Stomach (tissue), 4 donors: ENCODE measurements around the gene INSR.

Source experiments
- POLR2A ChIP-seq, 4 donors: fragments of 450-650 bp; IDR thresholded peaks; one replicate each; pipeline ENCODE4 v1.6.1; 2016; ENCODE audit warnings: antibody characterized with exemption in 4 of 4, control low read depth in 2 of 4, mild to moderate bottlenecking in 1 of 4, moderate library complexity in 1 of 4
- POLR2AphosphoS5 ChIP-seq, 3 donors: sonication (generic); formaldehyde crosslinking; IDR thresholded peaks; one replicate each; pipeline ENCODE4 v1.6.1; 2016; ENCODE audit warnings: antibody characterized with exemption in 3 of 3
- TF ChIP-seq, protein P1 (sequence below), 7 experiments: fragments of 450-650 bp in 4 of 7; fragments of 200-600 bp in 3 of 7; sonication (generic) in 3 of 7; IDR thresholded peaks; one replicate each; pipeline ENCODE4 v1.5.1; 2016 to 2019; ENCODE audit warnings: antibody characterized with exemption in 7 of 7, control low read depth in 2 of 7, mild to moderate bottlenecking in 1 of 7

DNA sequence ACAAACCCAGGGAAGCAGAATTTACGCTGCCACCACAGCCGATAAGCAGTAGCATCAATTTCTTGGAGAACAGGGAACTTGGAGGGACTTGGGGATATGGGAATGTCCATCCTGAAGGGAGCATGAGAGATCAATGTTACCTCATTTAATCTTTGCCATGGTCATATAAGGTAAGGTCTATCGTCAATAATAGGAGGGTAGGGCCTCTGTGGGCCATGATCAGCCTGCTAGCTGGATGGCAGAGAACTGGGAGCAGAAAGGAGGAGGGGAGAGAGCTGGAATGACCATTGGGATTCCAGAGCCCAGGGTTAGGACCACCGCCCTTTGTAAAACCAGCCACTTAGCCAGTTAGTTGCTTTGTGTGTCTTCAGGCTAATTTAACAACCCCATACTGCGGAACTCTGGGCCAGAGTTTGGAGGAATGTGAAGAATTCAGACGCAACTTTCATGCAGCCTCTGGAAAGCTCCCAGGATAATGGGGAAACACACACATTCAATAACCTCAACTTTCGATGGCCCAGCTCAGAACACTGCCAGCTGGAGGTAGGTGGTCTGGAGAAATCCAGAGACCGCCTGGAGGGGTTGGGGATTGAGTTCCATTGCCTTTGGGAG is 184.4 kb downstream of the INSR start:
- TF ChIP-seq POLR2A (IDR thresholded peaks at IDR 0.05) (no peak), POLR2AphosphoS5 (IDR thresholded peaks at IDR 0.05) (no peak)
- TF ChIP-seq, protein P1, sequence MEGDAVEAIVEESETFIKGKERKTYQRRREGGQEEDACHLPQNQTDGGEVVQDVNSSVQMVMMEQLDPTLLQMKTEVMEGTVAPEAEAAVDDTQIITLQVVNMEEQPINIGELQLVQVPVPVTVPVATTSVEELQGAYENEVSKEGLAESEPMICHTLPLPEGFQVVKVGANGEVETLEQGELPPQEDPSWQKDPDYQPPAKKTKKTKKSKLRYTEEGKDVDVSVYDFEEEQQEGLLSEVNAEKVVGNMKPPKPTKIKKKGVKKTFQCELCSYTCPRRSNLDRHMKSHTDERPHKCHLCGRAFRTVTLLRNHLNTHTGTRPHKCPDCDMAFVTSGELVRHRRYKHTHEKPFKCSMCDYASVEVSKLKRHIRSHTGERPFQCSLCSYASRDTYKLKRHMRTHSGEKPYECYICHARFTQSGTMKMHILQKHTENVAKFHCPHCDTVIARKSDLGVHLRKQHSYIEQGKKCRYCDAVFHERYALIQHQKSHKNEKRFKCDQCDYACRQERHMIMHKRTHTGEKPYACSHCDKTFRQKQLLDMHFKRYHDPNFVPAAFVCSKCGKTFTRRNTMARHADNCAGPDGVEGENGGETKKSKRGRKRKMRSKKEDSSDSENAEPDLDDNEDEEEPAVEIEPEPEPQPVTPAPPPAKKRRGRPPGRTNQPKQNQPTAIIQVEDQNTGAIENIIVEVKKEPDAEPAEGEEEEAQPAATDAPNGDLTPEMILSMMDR (IDR thresholded peaks at IDR 0.05) = no peak
